Gastrocnemius medialis (tissue), 4 donors: ENCODE data around the gene RCL1. TPM values are rescaled to one million over a fixed set of nuclear protein-coding genes. Genes with fewer than 3 reads are reported as not detected.
"Not testable (repeated sequence)": the region's sequence is repeated elsewhere in the genome, so short reads cannot be mapped to it uniquely, and the experiment has no call there.

Experiments used
- ATAC-seq, 2 donors: fragments of 150-250 bp; one replicate each; pipeline ENCODE4 v1.9.1; 2016
- DNase-seq, 2 donors: peaks; one replicate each; pipeline ENCODE4 v3.0.0-alpha.2; 2019
- H3K27ac ChIP-seq, 4 donors: fragments of 200-600 bp; sonication (generic); 1 replicate in 1 of 4; 2 replicates in 3 of 4; pipeline ENCODE4 v1.5.1; 2016 to 2018; ENCODE audit warnings: mild to moderate bottlenecking in 2 of 4, moderate library complexity in 1 of 4
- H3K27me3 ChIP-seq, 3 donors: fragments of 200-600 bp; sonication (generic) in 2 of 3; 1 replicate in 1 of 3; 2 replicates in 2 of 3; pipeline versions ENCODE4 v1.5.1 to v1.6.0; 2016 to 2019; ENCODE audit warnings: mild to moderate bottlenecking in 1 of 3, moderate library complexity in 1 of 3
- H3K36me3 ChIP-seq, 2 donors: fragments of 200-600 bp; sonication (generic) in 1 of 2; one replicate each; pipeline ENCODE4 v1.5.1; 2017 to 2018
- H3K4me1 ChIP-seq, 2 donors: fragments of 200-600 bp; sonication (generic) in 1 of 2; one replicate each; pipeline ENCODE4 v1.5.1; 2016 to 2017; ENCODE audit warnings: mild to moderate bottlenecking in 2 of 2
- H3K4me3 ChIP-seq, 4 donors: fragments of 200-600 bp; sonication (generic) in 3 of 4; 1 replicate in 1 of 4; 2 replicates in 3 of 4; pipeline ENCODE4 v1.5.1; 2016 to 2019; ENCODE audit warnings: mild to moderate bottlenecking in 2 of 4
- H3K9me3 ChIP-seq, 3 donors: fragments of 200-600 bp; sonication (generic) in 2 of 3; 1 replicate in 1 of 3; 2 replicates in 2 of 3; pipeline ENCODE4 v1.5.1; 2016 to 2019
- POLR2A ChIP-seq, 2 donors: fragments of 450-650 bp; IDR thresholded peaks; one replicate each; pipeline ENCODE4 v1.6.1; 2017; ENCODE audit warnings: antibody characterized with exemption in 2 of 2, mild to moderate bottlenecking in 2 of 2, moderate library complexity in 2 of 2
- in situ Hi-C, 4 donors: fragments of 200-750 bp; cut with MboI; loops; one replicate each; pipeline versions ENCODE4 v1.15.0 to v1.8.0; 2017; ENCODE audit warnings: low sequenced_read_pairs in 4 of 4
- intact Hi-C: fragments of 100-400 bp; cut with DNase I; formaldehyde crosslinking; loops from one replicate; pipeline ENCODE4 v1.15.1; 2023; ENCODE audit warnings: low total_unique reads
- total RNA-seq, 4 donors: library from RNA; depleted of rRNA; stranded (reverse); fragments of >200 nt; gene quantifications; one replicate each; pipeline versions ENCODE4 v1.1.0 to v1.2.3, GENCODE V29; 2016
- TF ChIP-seq, protein P1 (sequence below), 5 experiments: fragments of 450-650 bp in 3 of 5; fragments of 200-600 bp in 2 of 5; sonication (generic) in 2 of 5; IDR thresholded peaks in 4 of 5; conservative IDR thresholded peaks in 1 of 5; 1 replicate in 4 of 5; 2 replicates in 1 of 5; pipeline ENCODE4 v1.5.1; 2016 to 2019; ENCODE audit warnings: antibody characterized with exemption in 5 of 5, mild to moderate bottlenecking in 3 of 5, moderate library complexity in 3 of 5

The RCL1 gene
- total RNA-seq, 4 donors from 2014 or later: 18.8 to 62.4 (median 26.2) TPM

GRCh38 chr9:4788703-4789102 is 4.0 kb upstream of the RCL1 start:
- no peak overlapping the region for H3K27ac ChIP-seq
- H3K36me3 ChIP-seq: no peaks in the 10 kb centered on the region
- intact Hi-C loops: no loop called here
- TF ChIP-seq, protein P1, sequence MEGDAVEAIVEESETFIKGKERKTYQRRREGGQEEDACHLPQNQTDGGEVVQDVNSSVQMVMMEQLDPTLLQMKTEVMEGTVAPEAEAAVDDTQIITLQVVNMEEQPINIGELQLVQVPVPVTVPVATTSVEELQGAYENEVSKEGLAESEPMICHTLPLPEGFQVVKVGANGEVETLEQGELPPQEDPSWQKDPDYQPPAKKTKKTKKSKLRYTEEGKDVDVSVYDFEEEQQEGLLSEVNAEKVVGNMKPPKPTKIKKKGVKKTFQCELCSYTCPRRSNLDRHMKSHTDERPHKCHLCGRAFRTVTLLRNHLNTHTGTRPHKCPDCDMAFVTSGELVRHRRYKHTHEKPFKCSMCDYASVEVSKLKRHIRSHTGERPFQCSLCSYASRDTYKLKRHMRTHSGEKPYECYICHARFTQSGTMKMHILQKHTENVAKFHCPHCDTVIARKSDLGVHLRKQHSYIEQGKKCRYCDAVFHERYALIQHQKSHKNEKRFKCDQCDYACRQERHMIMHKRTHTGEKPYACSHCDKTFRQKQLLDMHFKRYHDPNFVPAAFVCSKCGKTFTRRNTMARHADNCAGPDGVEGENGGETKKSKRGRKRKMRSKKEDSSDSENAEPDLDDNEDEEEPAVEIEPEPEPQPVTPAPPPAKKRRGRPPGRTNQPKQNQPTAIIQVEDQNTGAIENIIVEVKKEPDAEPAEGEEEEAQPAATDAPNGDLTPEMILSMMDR (IDR thresholded peaks at IDR 0.05 in 4 of 5, conservative IDR thresholded peaks at IDR 0.05 in 1 of 5): no peak
- TF ChIP-seq POLR2A (IDR thresholded peaks at IDR 0.05): no peak
- no peak for ATAC-seq
- DNase-seq: no peak
- in situ Hi-C loops: loop anchor here in 1 of 4 donors (5.0 to 25.0 kb wide), 3 partner anchors 36 to 824 kb away; partner anchors contain the start of gene PLGRKT
- peaks cover 8 to 18% of the 10 kb centered on the region in 2 donors for H3K4me1 ChIP-seq
- H3K9me3 ChIP-seq: no peaks in the 10 kb centered on the region
- no peak overlapping the region for H3K4me3 ChIP-seq
- H3K27me3 ChIP-seq: no peaks in the 10 kb centered on the region

DNA sequence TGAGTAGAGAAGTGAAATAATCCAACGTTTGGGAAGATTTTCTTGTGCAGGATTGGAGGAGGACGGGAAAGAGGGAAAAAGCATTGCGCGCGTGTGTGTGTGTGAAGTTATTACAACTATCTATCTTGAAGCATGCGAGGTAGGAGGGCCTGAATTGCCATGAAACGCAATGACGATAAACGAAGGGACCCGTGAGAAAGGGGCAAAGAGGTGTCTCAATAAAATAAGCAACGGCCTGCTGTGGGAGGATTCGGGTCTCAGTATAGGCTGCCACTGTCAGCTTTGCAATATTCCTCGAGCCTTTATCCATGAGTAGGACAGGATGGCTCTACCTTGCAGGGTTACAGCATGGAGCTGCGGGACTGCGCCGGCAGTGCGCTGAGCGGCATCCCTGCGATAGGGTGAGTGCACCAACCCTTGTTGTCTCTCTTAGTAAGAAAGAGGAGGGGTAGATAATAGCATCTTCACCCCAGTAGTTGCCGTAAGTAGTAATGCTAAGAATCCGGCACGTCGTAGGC is 631 bp upstream of the RCL1 start:
- Histone ChIP-seq H3K27me3 (no peaks in the 10 kb centered on the region), H3K36me3 (no peaks in the 10 kb centered on the region), H3K9me3 (no peaks in the 10 kb centered on the region), H3K27ac (peak overlapping the region; percentile 78 to 100 (median 98)), H3K4me1 (peaks cover 26 to 32% of the 10 kb centered on the region in 2 donors), H3K4me3 (peak overlapping the region; percentile 84 to 99 (median 97))
- in situ Hi-C loops: loop anchor here in 1 of 4 donors (25.0 kb wide), 2 partner anchors 645 to 820 kb away; partner anchors contain the start of gene PLGRKT
- no peak for TF ChIP-seq POLR2A (IDR thresholded peaks at IDR 0.05)
- TF ChIP-seq, protein P1 (IDR thresholded peaks at IDR 0.05 in 4 of 5, conservative IDR thresholded peaks at IDR 0.05 in 1 of 5): no peak
- ATAC-seq (peak; percentile 39 to 46), DNase-seq (no peak)
- intact Hi-C loops: loop anchor here (2.0 to 5.0 kb wide), 4 partner anchors 29 to 495 kb away; partner anchors contain the start of genes AK3 and CDC37L1

- H3K27ac ChIP-seq: peak overlapping the region; percentile 94 to 100 (median 98)
Observed at GRCh38 chr9:4793459-4794395, 983 bp downstream of the RCL1 start.

DNA sequence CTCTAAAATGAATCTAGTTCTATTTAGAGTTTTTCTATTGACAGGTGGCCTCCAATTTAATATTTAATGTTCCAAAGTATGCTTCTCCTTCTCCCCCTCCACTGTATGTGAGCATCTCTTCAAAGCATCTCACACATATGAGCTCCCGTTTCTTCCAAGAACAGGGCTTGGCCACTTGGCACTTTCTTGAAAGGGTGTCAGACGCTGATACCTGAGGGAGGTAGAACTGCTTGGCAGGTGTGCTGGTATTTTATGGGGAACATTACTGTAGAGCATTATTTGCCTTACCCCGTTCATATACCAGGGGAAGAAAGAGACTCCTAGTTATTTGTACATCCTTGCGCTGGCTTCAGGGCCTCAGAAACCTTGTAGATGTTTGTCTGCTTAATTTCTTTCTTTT is 1.9 kb downstream of the RCL1 start:
- Histone ChIP-seq H3K36me3 (no peaks in the 10 kb centered on the region), H3K27me3 (no peaks in the 10 kb centered on the region), H3K4me1 (peaks cover 46 to 51% of the 10 kb centered on the region in 2 donors), H3K4me3 (peak overlapping the region in 2 of 4 donors; percentile 97), H3K9me3 (no peaks in the 10 kb centered on the region), H3K27ac (peak overlapping the region; percentile 94 to 100 (median 98))
- in situ Hi-C loops (loop anchor here in 1 of 4 donors (25.0 kb wide), 2 partner anchors 643 to 818 kb away; partner anchors contain the start of gene PLGRKT), intact Hi-C loops (loop anchor here (5.0 kb wide), 2 partner anchors 52 to 497 kb away; partner anchors contain the start of gene AK3)
- no peak for DNase-seq
- TF ChIP-seq, protein P1 (IDR thresholded peaks at IDR 0.05 in 4 of 5, conservative IDR thresholded peaks at IDR 0.05 in 1 of 5): no peak
- TF ChIP-seq POLR2A (IDR thresholded peaks at IDR 0.05): no peak
- ATAC-seq: no peak

More at GRCh38 chr9:4793459-4794395, 983 bp downstream of the RCL1 start:
- intact Hi-C loops (loop anchor here (1.0 to 5.0 kb wide), 5 partner anchors 31 to 496 kb away; partner anchors contain the start of genes AK3, CDC37L1 and JAK2), in situ Hi-C loops (loop anchor here in 1 of 4 donors (25.0 kb wide), 2 partner anchors 644 to 819 kb away; partner anchors contain the start of gene PLGRKT)
- ATAC-seq (no peak), DNase-seq (no peak)
- Histone ChIP-seq H3K27me3 (no peaks in the 10 kb centered on the region), H3K4me1 (peaks cover 40 to 48% of the 10 kb centered on the region in 2 donors), H3K36me3 (no peaks in the 10 kb centered on the region), H3K9me3 (no peaks in the 10 kb centered on the region), H3K4me3 (peak overlapping the region; percentile 87 to 99 (median 97))
- TF ChIP-seq, protein P1 (IDR thresholded peaks at IDR 0.05 in 4 of 5, conservative IDR thresholded peaks at IDR 0.05 in 1 of 5): no peak
- no peak for TF ChIP-seq POLR2A (IDR thresholded peaks at IDR 0.05)

- peak in 1 of 2 donors; percentile 53 for DNase-seq
- H3K4me1 ChIP-seq: peaks cover 43 to 51% of the 10 kb centered on the region in 2 donors
- ATAC-seq, H3K4me3 ChIP-seq, H3K36me3 ChIP-seq, intact Hi-C loops, H3K27me3 ChIP-seq, H3K9me3 ChIP-seq: not testable (repeated sequence)
- in situ Hi-C loops: loop anchor here in 1 of 4 donors (25.0 kb wide), 2 partner anchors 642 to 817 kb away; partner anchors contain the start of gene PLGRKT
- peak overlapping the region; percentile 94 to 100 (median 98) for H3K27ac ChIP-seq
Observed at GRCh38 chr9:4795108-4795507, 2.4 kb downstream of the RCL1 start.
